ENCODE measurements around the gene RPS21. TPM values are rescaled to one million over a fixed set of nuclear protein-coding genes. Genes with fewer than 3 reads are reported as not detected.

RPS21 gene
- total RNA-seq: 2,020 and 2,085 TPM in 2 replicates

DNA sequence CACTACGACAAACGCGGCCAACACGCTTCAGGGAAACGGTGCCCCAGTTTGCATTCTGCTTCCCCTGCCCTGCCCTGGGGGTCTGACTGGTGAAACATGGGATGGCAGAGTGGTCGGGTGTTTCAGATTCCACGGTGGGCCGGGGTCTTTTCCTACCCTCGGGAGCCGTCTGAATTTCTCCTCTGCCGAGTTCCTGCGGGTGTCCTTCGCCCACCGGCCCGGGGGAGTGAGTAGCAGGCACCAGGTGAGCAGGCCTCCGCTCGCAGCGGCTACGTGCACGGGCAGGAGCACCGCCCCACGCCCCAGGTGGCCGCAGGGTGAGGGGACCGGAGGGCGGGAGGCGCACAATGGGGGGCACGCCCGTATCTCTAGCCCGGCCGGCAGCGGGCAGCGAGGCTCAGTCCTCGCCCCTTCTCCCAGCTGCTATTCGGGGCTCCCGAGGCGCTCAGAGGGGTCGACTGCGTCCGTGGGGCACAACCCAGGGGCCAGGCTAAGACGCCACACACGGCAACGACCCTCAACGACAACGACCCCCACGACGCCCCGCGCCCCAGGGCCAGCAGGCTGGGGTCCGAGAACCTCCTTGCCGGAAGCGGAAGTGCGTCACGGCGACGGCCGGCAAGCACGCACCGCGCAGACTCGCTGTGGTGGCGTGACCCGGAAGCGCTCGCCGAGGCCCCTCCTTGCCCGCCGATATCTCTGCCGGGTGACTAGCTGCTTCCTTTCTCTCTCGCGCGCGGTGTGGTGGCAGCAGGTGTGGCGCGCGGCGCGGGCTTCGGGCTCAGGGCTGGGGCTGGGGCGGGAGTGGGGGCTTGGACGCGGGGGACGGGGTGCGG, at the start of gene RPS21:
RPS21 (plus strand) TSS at position 721 of the 836 bp plus-strand sequence. CDS start 236 bp downstream, outside the sequence.
- Mint-ChIP-seq H3K36me3 (ENCODE audit: low read depth) (peaks cover 69% of the 10 kb centered on the region), H3K9me3 (peaks cover 5% of the 10 kb centered on the region), H3K4me3 (ENCODE audit: low read depth) (peak within 1 kb of the TSS; percentile 95), H3K4me1 (ENCODE audit: low read depth) (peaks cover 23% of the 10 kb centered on the region), H3K27me3 (ENCODE audit: low read depth) (no peaks in the 10 kb centered on the region), H3K27ac (peak within 1 kb of the TSS; percentile 87)
- intact Hi-C loops (cut with micrococcal nuclease): loop anchor here (1.0 to 5.0 kb wide), 2 partner anchors 84 to 149 kb away; partner anchors contain the start of genes ADRM1 and OSBPL2
- DNase-seq (ENCODE audit: low spot score): peak; percentile 90

DNA sequence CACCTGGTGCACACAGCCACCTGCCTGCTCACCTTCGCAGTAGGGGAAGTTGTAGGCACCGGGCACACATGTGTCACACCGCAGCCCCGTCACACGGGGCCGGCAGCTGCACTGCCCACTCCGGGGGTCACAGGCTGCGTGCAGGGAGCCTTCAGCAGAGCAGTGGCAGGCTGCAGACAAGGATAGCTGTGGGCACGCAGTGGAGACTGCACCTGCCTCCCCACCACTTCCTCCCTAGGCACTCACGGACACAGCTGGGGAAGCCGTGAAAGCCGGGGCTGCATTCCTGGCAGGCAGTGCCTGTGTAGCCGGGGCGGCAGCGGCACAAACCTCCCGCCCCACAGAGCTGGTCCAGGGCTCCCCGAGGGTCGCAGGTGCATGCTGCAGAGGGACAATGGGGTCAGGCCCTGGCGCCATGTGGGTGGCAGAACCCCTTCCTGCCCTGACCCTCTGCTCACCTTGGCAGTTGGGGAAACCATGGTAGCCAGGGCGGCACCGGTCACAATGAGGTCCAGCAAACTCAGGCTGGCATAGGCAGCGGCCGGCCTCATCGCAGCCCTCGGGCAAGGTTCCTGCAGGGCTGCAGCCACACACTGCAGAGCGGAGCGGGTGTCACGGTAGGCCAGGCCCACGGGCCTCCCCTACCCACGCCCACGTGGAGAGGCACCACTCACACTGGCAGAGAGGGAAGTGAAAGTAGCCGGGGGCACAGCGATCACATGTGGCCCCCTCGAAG, 49.2 kb upstream of the RPS21 start:
- H3K27me3 Mint-ChIP-seq (ENCODE audit: low read depth): peaks cover 3% of the 10 kb centered on the region
- H3K27ac Mint-ChIP-seq: no peak overlapping the region
- intact Hi-C loops (cut with micrococcal nuclease): no loop called here
- H3K4me1 Mint-ChIP-seq (ENCODE audit: low read depth): no peaks in the 10 kb centered on the region
- H3K36me3 Mint-ChIP-seq (ENCODE audit: low read depth): no peaks in the 10 kb centered on the region
- H3K4me3 Mint-ChIP-seq (ENCODE audit: low read depth): no peak overlapping the region
- DNase-seq (ENCODE audit: low spot score): no peak
- H3K9me3 Mint-ChIP-seq: no peaks in the 10 kb centered on the region

DNA sequence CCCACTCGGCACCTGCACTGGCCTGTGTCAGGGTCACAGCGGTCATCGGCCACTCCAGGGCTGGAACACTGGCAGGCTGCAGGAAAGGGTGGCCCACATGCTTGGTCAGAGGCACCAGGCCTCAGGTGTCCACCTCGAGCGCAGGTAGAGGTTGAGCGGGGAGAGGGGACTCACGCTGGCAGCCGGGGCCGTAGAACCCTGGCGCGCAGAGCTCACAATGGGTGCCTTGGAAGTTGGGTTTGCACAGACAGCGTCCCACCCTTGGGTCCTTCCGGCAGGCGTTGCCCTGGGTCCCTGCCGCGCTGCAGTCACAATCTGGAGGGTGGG, 48.6 kb upstream of the RPS21 start:
- Mint-ChIP-seq H3K36me3 (ENCODE audit: low read depth) (no peaks in the 10 kb centered on the region), H3K4me1 (ENCODE audit: low read depth) (no peaks in the 10 kb centered on the region), H3K27ac (no peak overlapping the region), H3K27me3 (ENCODE audit: low read depth) (peaks cover 3% of the 10 kb centered on the region), H3K4me3 (ENCODE audit: low read depth) (no peak overlapping the region), H3K9me3 (no peaks in the 10 kb centered on the region)
- DNase-seq (ENCODE audit: low spot score): no peak
- intact Hi-C loops (cut with micrococcal nuclease): no loop called here

DNA sequence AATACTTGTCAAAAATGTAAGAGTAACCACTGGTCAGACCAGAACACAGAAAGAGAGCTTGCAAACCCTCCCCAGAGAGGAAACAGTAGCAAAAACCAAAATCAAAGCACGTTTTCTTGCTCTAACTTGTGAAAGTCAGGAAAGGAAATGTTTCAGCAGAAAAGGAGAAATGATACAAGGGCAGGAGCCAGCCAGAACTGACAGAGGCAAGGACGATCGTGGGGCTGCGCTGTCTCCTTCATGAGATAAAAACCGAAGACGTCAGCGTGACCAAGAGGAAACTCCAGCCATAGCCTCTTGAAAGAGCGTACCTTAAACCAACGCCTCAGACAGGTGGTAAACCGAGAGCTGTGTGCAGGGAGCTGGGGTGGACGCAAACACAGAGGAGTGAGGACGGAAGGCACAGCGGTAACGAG, 47.2 kb upstream of the RPS21 start:
- intact Hi-C loops (cut with micrococcal nuclease): no loop called here
- Mint-ChIP-seq H3K9me3 (no peaks in the 10 kb centered on the region), H3K4me1 (ENCODE audit: low read depth) (no peaks in the 10 kb centered on the region), H3K27me3 (ENCODE audit: low read depth) (peaks cover 3% of the 10 kb centered on the region), H3K36me3 (ENCODE audit: low read depth) (no peaks in the 10 kb centered on the region), H3K4me3 (ENCODE audit: low read depth) (no peak overlapping the region), H3K27ac (no peak overlapping the region)
- no peak for DNase-seq (ENCODE audit: low spot score)

DNA sequence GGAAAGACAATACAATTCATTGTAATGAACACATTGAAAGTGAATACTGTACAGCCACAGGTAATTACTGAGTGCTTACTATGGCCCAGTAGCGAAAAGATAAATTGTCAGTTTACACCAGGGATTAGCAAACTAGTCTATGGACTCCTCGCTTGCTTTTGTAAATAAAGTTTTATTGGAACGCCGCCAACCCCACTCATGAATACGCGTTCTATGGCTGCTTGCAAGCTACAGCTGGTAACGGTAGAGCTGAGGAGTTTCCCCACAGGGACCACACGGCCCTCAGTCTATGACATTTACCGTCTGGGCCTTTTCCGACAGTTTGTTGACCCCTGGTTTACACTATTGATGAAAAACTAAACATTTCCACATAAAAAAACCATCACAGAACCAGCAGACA, 44.0 kb upstream of the RPS21 start:
- Mint-ChIP-seq H3K27ac (no peak overlapping the region), H3K9me3 (peaks cover 2% of the 10 kb centered on the region), H3K36me3 (ENCODE audit: low read depth) (no peaks in the 10 kb centered on the region), H3K27me3 (ENCODE audit: low read depth) (peaks cover 3% of the 10 kb centered on the region), H3K4me1 (ENCODE audit: low read depth) (no peaks in the 10 kb centered on the region), H3K4me3 (ENCODE audit: low read depth) (no peak overlapping the region)
- intact Hi-C loops (cut with micrococcal nuclease): no loop called here
- no peak for DNase-seq (ENCODE audit: low spot score)

DNA sequence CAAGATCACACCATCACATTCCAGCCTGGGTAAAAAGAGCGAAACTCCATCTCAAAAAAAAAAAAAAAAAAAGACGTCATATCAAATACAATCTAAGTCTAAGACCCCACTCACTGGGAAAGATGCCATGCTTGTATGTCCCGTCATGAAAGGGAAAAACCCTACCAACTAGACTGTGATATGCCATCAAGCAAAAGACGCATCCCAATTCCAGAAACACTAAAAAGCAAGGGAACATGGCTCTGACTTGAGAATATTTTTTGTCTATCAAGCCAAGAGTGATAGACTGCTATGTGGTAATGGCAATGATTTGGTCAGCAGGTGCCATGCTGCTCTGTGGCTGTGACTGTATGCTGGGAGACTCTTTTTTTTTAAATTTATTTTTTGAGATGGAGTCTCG, 42.8 kb upstream of the RPS21 start:
- intact Hi-C loops (cut with micrococcal nuclease): no loop called here
- no peak overlapping the region for H3K27ac Mint-ChIP-seq
- H3K27me3 Mint-ChIP-seq (ENCODE audit: low read depth): peaks cover 3% of the 10 kb centered on the region
- no peaks in the 10 kb centered on the region for H3K4me1 Mint-ChIP-seq (ENCODE audit: low read depth)
- H3K36me3 Mint-ChIP-seq (ENCODE audit: low read depth): no peaks in the 10 kb centered on the region
- no peak overlapping the region for H3K4me3 Mint-ChIP-seq (ENCODE audit: low read depth)
- DNase-seq (ENCODE audit: low spot score): no peak
- H3K9me3 Mint-ChIP-seq: peaks cover 9% of the 10 kb centered on the region

DNA sequence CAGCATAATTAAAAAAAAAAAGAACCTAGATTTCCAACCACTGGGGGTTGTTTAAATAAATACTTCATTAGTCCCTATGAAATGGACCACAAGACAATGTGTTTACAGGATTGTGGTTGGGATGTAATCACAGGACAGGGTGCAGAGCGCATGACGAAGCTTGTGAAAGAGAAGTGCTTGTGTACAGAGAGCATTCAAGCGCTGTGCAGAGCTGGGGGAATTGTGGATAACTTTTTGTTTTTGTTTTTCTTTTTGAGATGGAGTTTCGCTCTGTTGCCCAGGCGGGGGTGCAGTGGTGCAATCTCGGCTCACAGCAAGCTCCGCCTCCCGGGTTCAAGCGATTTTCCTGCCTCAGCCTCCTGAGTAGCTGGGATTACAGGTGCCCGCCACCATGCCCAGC, 42.1 kb upstream of the RPS21 start:
- intact Hi-C loops (cut with micrococcal nuclease): no loop called here
- H3K4me3 Mint-ChIP-seq (ENCODE audit: low read depth): no peak overlapping the region
- H3K9me3 Mint-ChIP-seq: peaks cover 14% of the 10 kb centered on the region
- no peaks in the 10 kb centered on the region for H3K36me3 Mint-ChIP-seq (ENCODE audit: low read depth)
- no peaks in the 10 kb centered on the region for H3K4me1 Mint-ChIP-seq (ENCODE audit: low read depth)
- no peak overlapping the region for H3K27ac Mint-ChIP-seq
- DNase-seq (ENCODE audit: low spot score): no peak
- H3K27me3 Mint-ChIP-seq (ENCODE audit: low read depth): peaks cover 2% of the 10 kb centered on the region

- Mint-ChIP-seq H3K4me3 (ENCODE audit: low read depth) (no peak overlapping the region), H3K4me1 (ENCODE audit: low read depth) (no peaks in the 10 kb centered on the region), H3K36me3 (ENCODE audit: low read depth) (no peaks in the 10 kb centered on the region), H3K27me3 (ENCODE audit: low read depth) (no peaks in the 10 kb centered on the region), H3K27ac (no peak overlapping the region), H3K9me3 (peaks cover 14% of the 10 kb centered on the region)
- DNase-seq (ENCODE audit: low spot score): no peak
- intact Hi-C loops (cut with micrococcal nuclease): no loop called here
Observed at GRCh38 chr20:62345681-62346370, 41.1 kb upstream of the RPS21 start.

GRCh38 chr20:62346398-62347150, 40.3 kb upstream of the RPS21 start:
- no peaks in the 10 kb centered on the region for H3K36me3 Mint-ChIP-seq (ENCODE audit: low read depth)
- DNase-seq (ENCODE audit: low spot score): no peak
- peaks cover 14% of the 10 kb centered on the region for H3K9me3 Mint-ChIP-seq
- H3K4me3 Mint-ChIP-seq (ENCODE audit: low read depth): no peak overlapping the region
- H3K4me1 Mint-ChIP-seq (ENCODE audit: low read depth): no peaks in the 10 kb centered on the region
- no peak overlapping the region for H3K27ac Mint-ChIP-seq
- no peaks in the 10 kb centered on the region for H3K27me3 Mint-ChIP-seq (ENCODE audit: low read depth)
- intact Hi-C loops (cut with micrococcal nuclease): no loop called here

- intact Hi-C loops (cut with micrococcal nuclease): no loop called here
Observed at GRCh38 chr20:62347151-62347404, 39.8 kb upstream of the RPS21 start.

GRCh38 chr20:62347445-62347844, 39.5 kb upstream of the RPS21 start:
- no peaks in the 10 kb centered on the region for H3K36me3 Mint-ChIP-seq (ENCODE audit: low read depth)
- H3K27me3 Mint-ChIP-seq (ENCODE audit: low read depth): no peaks in the 10 kb centered on the region
- intact Hi-C loops (cut with micrococcal nuclease): no loop called here

More at GRCh38 chr20:62347151-62347404, 39.8 kb upstream of the RPS21 start:
- no peak for DNase-seq (ENCODE audit: low spot score)
- no peaks in the 10 kb centered on the region for H3K36me3 Mint-ChIP-seq (ENCODE audit: low read depth)
- H3K4me3 Mint-ChIP-seq (ENCODE audit: low read depth): no peak overlapping the region
- no peaks in the 10 kb centered on the region for H3K27me3 Mint-ChIP-seq (ENCODE audit: low read depth)
- H3K9me3 Mint-ChIP-seq: peaks cover 14% of the 10 kb centered on the region
- no peak overlapping the region for H3K27ac Mint-ChIP-seq
- H3K4me1 Mint-ChIP-seq (ENCODE audit: low read depth): no peaks in the 10 kb centered on the region

DNA sequence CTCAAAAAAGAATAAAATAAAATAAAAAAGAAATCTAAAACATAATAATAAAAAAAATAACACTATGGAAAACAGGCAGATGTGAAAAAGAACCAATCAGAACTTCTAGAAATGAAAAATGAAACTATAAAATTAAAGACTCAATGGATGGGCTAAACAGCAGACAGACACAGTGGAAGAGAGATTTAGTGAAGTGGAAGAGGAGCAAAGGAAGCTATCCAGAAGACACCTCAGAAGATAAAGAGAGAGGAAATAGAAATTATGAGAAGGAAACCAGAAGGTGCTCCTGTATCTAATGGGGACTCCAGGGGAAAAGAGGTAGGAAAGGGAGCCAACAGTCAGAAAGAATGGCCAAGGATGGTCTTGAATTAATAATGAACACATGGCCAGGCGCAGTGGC, 38.3 kb upstream of the RPS21 start:
- no peaks in the 10 kb centered on the region for H3K36me3 Mint-ChIP-seq (ENCODE audit: low read depth)
- no peak for DNase-seq (ENCODE audit: low spot score)
- intact Hi-C loops (cut with micrococcal nuclease): no loop called here
- H3K4me1 Mint-ChIP-seq (ENCODE audit: low read depth): no peaks in the 10 kb centered on the region
- no peak overlapping the region for H3K4me3 Mint-ChIP-seq (ENCODE audit: low read depth)
- no peaks in the 10 kb centered on the region for H3K27me3 Mint-ChIP-seq (ENCODE audit: low read depth)
- H3K9me3 Mint-ChIP-seq: peaks cover 14% of the 10 kb centered on the region
- H3K27ac Mint-ChIP-seq: no peak overlapping the region

More at GRCh38 chr20:62347445-62347844, 39.5 kb upstream of the RPS21 start:
- no peaks in the 10 kb centered on the region for H3K4me1 Mint-ChIP-seq (ENCODE audit: low read depth)
- peaks cover 14% of the 10 kb centered on the region for H3K9me3 Mint-ChIP-seq
- no peak overlapping the region for H3K27ac Mint-ChIP-seq
- DNase-seq (ENCODE audit: low spot score): no peak
- no peak overlapping the region for H3K4me3 Mint-ChIP-seq (ENCODE audit: low read depth)

Data from activated T-helper 2 cell treated with anti-CD3 and anti-CD28 coated beads, Interferon-gamma antibody, Interleukin-2, Interleukin-4, amounts not matched to agents 10 μg/mL and 5 μg/mL and 100 μg/mL, durations not matched to agents 14 hours and 24 hours and 36 hours (primary cell).